H1 (cell line): ENCODE measurements around the gene HNF4A. TPM values are rescaled to one million over a fixed set of nuclear protein-coding genes. Genes with fewer than 3 reads are reported as not detected.
A peak's percentile ranks its signal among the peaks of the same experiment; 100 is the strongest.

ENCODE experiments used
- CTCF ChIA-PET: fragments of 300-600 bp; sonication (Branson Sonifier 250); formaldehyde crosslinking; loops from one replicate; lab custom pipeline; 2021; ENCODE audit not compliant: partially characterized antibody; lab: Charles Lee
- POLR2A ChIA-PET: fragments of 300-600 bp; sonication (Branson Sonifier 250); formaldehyde crosslinking; loops from one replicate; lab custom pipeline; 2021; ENCODE audit warnings: inconsistent platforms; ENCODE audit not compliant: partially characterized antibody; lab: Charles Lee
- DNase-seq, 2 experiments: peaks; one replicate each; pipeline versions ENCODE4 v3.0.0 to v3.0.0-alpha.2; 2010 to 2022; ENCODE audit warnings: low spot score in 2 of 2, low read depth in 1 of 2, mixed read lengths in 1 of 2
- FAIRE-seq: peaks from 2 replicates; lab custom pipeline; 2011; peaks lifted over from hg19 to GRCh38; lab: Jason Lieb, UNC
- H2AFZ ChIP-seq: 2 replicates; pipeline ENCODE4 v1.8.1; 2012; ENCODE audit warnings: low read length, inconsistent platforms
- H2AK5ac ChIP-seq: 2 replicates; pipeline ENCODE4 v1.6.1; 2013; ENCODE audit warnings: low read depth, low read length
- H2BK120ac ChIP-seq: replicated peaks from 2 replicates; pipeline ENCODE3; 2013; ENCODE audit warnings: low read depth, low read length, inconsistent platforms
- H2BK12ac ChIP-seq: 2 replicates; pipeline ENCODE4 v1.6.1; 2013; ENCODE audit warnings: low read depth, low read length
- H2BK15ac ChIP-seq: 2 replicates; pipeline ENCODE4 v1.6.1; 2013; ENCODE audit warnings: low read length
- H2BK20ac ChIP-seq: 2 replicates; pipeline ENCODE4 v1.6.1; 2013; ENCODE audit warnings: low read length
- H2BK5ac ChIP-seq: 2 replicates; pipeline ENCODE4 v1.6.1; 2013; ENCODE audit warnings: low read depth, low read length
- H3K14ac ChIP-seq: 2 replicates; pipeline ENCODE4 v1.6.1; 2013; ENCODE audit warnings: inconsistent platforms; ENCODE audit not compliant: insufficient read length
- H3K18ac ChIP-seq: 2 replicates; pipeline ENCODE4 v1.6.1; 2013; ENCODE audit warnings: low read length; ENCODE audit errors: extremely low read depth
- H3K23ac ChIP-seq: 2 replicates; pipeline ENCODE4 v1.6.1; 2013; ENCODE audit warnings: inconsistent platforms; ENCODE audit not compliant: insufficient read length
- H3K23me2 ChIP-seq: 2 replicates; pipeline ENCODE4 v1.6.1; 2013; ENCODE audit warnings: low read depth, low read length
- H3K27ac ChIP-seq: 2 replicates; pipeline ENCODE4 v1.6.1; 2011; ENCODE audit warnings: low read depth, low read length, inconsistent platforms
- H3K27me3 ChIP-seq, 4 experiments: replicated peaks in 1 of 4; 1 replicate in 1 of 4; 2 replicates in 3 of 4; pipeline versions ENCODE4 v1.6.1 to v1.8.1; 2011 to 2013; ENCODE audit warnings: low read length in 3 of 4, mild to moderate bottlenecking in 3 of 4, inconsistent platforms in 2 of 4, mixed read lengths in 2 of 4, moderate library complexity in 1 of 4; ENCODE audit not compliant: control insufficient read depth in 3 of 4, insufficient read depth in 3 of 4; ENCODE audit errors: extremely low read depth in 1 of 4
- H3K36me3 ChIP-seq, 4 experiments: 2 replicates each; pipeline versions ENCODE4 v1.6.1 to v1.8.1; 2011 to 2013; ENCODE audit warnings: mild to moderate bottlenecking in 4 of 4, low read length in 3 of 4, moderate library complexity in 2 of 4, control low read depth in 1 of 4, inconsistent platforms in 1 of 4; ENCODE audit not compliant: insufficient read depth in 4 of 4, control insufficient read depth in 2 of 4
- H3K4ac ChIP-seq: replicated peaks from 2 replicates; pipeline ENCODE3; 2013; ENCODE audit warnings: low read length, low read depth, mixed read lengths, inconsistent platforms; ENCODE audit not compliant: insufficient read length
- H3K4me1 ChIP-seq, 4 experiments: replicated peaks in 1 of 4; 1 replicate in 1 of 4; 2 replicates in 3 of 4; pipeline versions ENCODE4 v1.6.1 to v1.8.1; 2011 to 2013; ENCODE audit warnings: low read length in 3 of 4, inconsistent platforms in 2 of 4, mixed read lengths in 1 of 4; ENCODE audit not compliant: insufficient read depth in 4 of 4, control insufficient read depth in 3 of 4
- H3K4me2 ChIP-seq, 2 experiments: 2 replicates each; pipeline versions ENCODE4 v1.6.1 to v1.8.1; 2011 to 2013; ENCODE audit warnings: low read depth in 2 of 2, low read length in 2 of 2, control low read depth in 1 of 2, inconsistent platforms in 1 of 2, mild to moderate bottlenecking in 1 of 2; ENCODE audit not compliant: insufficient read depth in 1 of 2
- H3K4me3 ChIP-seq, 4 experiments: fragments of 200-600, 300-600 bp in 1 of 4; sonication (generic), shearing (Covaris generic), sonication (Bioruptor Twin) in 1 of 4; 2 replicates each; pipeline versions ENCODE4 v1.5.1 to v1.8.1; 2011 to 2016; ENCODE audit warnings: low read length in 4 of 4, low read depth in 3 of 4, control low read depth in 2 of 4, inconsistent platforms in 2 of 4, mild to moderate bottlenecking in 2 of 4, mixed read lengths in 1 of 4, moderate library complexity in 1 of 4; ENCODE audit not compliant: insufficient read depth in 2 of 4; ENCODE audit errors: extremely low read depth in 1 of 4
- H3K56ac ChIP-seq: replicated peaks from 2 replicates; pipeline ENCODE3; 2013; ENCODE audit warnings: low read depth, mild to moderate bottlenecking, mixed read lengths, low read length, inconsistent platforms; ENCODE audit not compliant: insufficient read length
- H3K79me1 ChIP-seq: 2 replicates; pipeline ENCODE4 v1.6.1; 2013; ENCODE audit warnings: low read depth, low read length, control low read depth
- H3K79me2 ChIP-seq, 2 experiments: 2 replicates each; pipeline versions ENCODE4 v1.6.1 to v1.8.1; 2012 to 2013; ENCODE audit warnings: low read length in 2 of 2, mild to moderate bottlenecking in 2 of 2, inconsistent platforms in 1 of 2; ENCODE audit not compliant: insufficient read depth in 2 of 2, control insufficient read depth in 1 of 2
- H3K9ac ChIP-seq, 4 experiments: replicated peaks in 1 of 4; 1 replicate in 1 of 4; 2 replicates in 3 of 4; pipeline versions ENCODE4 v1.6.1 to v1.8.1; 2011 to 2013; ENCODE audit warnings: low read depth in 3 of 4, low read length in 3 of 4, control low read depth in 2 of 4, mild to moderate bottlenecking in 2 of 4, moderate library complexity in 2 of 4, inconsistent platforms in 1 of 4; ENCODE audit errors: extremely low read depth in 1 of 4
- H3K9me3 ChIP-seq, 2 experiments: 2 replicates each; pipeline versions ENCODE4 v1.6.1 to v1.8.1; 2012 to 2013; ENCODE audit warnings: mild to moderate bottlenecking in 2 of 2, moderate library complexity in 2 of 2, control low read depth in 1 of 2, inconsistent platforms in 1 of 2, low read depth in 1 of 2, low read length in 1 of 2, mixed read lengths in 1 of 2; ENCODE audit not compliant: insufficient read depth in 2 of 2
- H4K20me1 ChIP-seq, 2 experiments: replicated peaks in 1 of 2; 2 replicates each; pipeline versions ENCODE3 to v1.8.1; 2011 to 2013; ENCODE audit warnings: inconsistent platforms in 2 of 2, low read length in 2 of 2, mild to moderate bottlenecking in 1 of 2; ENCODE audit not compliant: insufficient read depth in 2 of 2, control insufficient read depth in 1 of 2
- H4K5ac ChIP-seq: 2 replicates; pipeline ENCODE4 v1.6.1; 2013; ENCODE audit warnings: low read length, low read depth, mixed read lengths, inconsistent platforms; ENCODE audit not compliant: insufficient read length
- H4K8ac ChIP-seq: 2 replicates; pipeline ENCODE4 v1.8.0; 2013; ENCODE audit warnings: mild to moderate bottlenecking, moderate library complexity, low read length, inconsistent platforms; ENCODE audit not compliant: insufficient read depth; ENCODE audit errors: extremely low read depth
- H4K91ac ChIP-seq: replicated peaks from 2 replicates; pipeline ENCODE3; 2013; ENCODE audit warnings: low read length, mixed read lengths, inconsistent platforms; ENCODE audit not compliant: insufficient read length
- ASH2L ChIP-seq: fragments of 200-600, 300-600 bp; sonication (generic); IDR thresholded peaks from one replicate; pipeline ENCODE4 v1.7.1; 2017; ENCODE audit warnings: low read length
- BACH1 ChIP-seq: IDR thresholded peaks from 2 replicates; pipeline ENCODE4 v1.6.1; 2012; ENCODE audit warnings: low read length, improper control_type of control experiment
- CBX8 ChIP-seq: fragments of 300-800, 300-1000 bp; sonication (generic); IDR thresholded peaks from 2 replicates; pipeline ENCODE4 v1.7.1; 2016; ENCODE audit warnings: low read depth, low read length, borderline replicate concordance
- CHD1 ChIP-seq: IDR thresholded peaks from 2 replicates; pipeline ENCODE4 v1.6.1; 2012; ENCODE audit warnings: low read depth, low read length, improper control_type of control experiment
- GABPA ChIP-seq: IDR thresholded peaks from 2 replicates; pipeline ENCODE4 v1.6.1; 2011; ENCODE audit warnings: mild to moderate bottlenecking, low read length, moderate library complexity, borderline replicate concordance; ENCODE audit not compliant: insufficient read depth
- JUN ChIP-seq: IDR thresholded peaks from 2 replicates; pipeline ENCODE4 v1.6.1; 2011; ENCODE audit warnings: low read depth, mild to moderate bottlenecking, improper control_type of control experiment, low read length
- KDM5A ChIP-seq: fragments of 200-600 bp; IDR thresholded peaks from 2 replicates; pipeline ENCODE4 v1.7.1; 2012; ENCODE audit warnings: mild to moderate bottlenecking, low read length, inconsistent platforms, mixed read lengths
- PHF8 ChIP-seq: fragments of 200-600 bp; sonication (generic); conservative IDR thresholded peaks from 2 replicates; pipeline ENCODE4 v1.7.1; 2012; ENCODE audit warnings: low read depth, mild to moderate bottlenecking, inconsistent platforms, low read length, moderate library complexity
- POLR2A ChIP-seq, 2 experiments: IDR thresholded peaks; 1 replicate in 1 of 2; 2 replicates in 1 of 2; pipeline ENCODE4 v1.6.1; 2011; ENCODE audit warnings: low read depth in 2 of 2, low read length in 2 of 2, mild to moderate bottlenecking in 2 of 2; ENCODE audit errors: control extremely low read depth in 1 of 2
- RFX5 ChIP-seq: IDR thresholded peaks from 2 replicates; pipeline ENCODE4 v1.6.1; 2011; ENCODE audit warnings: low read depth, low read length, improper control_type of control experiment, borderline replicate concordance
- SAP30 ChIP-seq: fragments of 300-600 bp; sonication (generic); IDR thresholded peaks from 2 replicates; pipeline ENCODE4 v1.7.1; 2012; ENCODE audit warnings: low read length, moderate library complexity, mild to moderate bottlenecking, inconsistent platforms; ENCODE audit not compliant: insufficient read depth, insufficient replicate concordance
- SP1 ChIP-seq: IDR thresholded peaks from 2 replicates; pipeline ENCODE4 v1.6.1; 2011; ENCODE audit warnings: low read depth, low read length
- SRF ChIP-seq: IDR thresholded peaks from 2 replicates; pipeline ENCODE4 v1.6.1; 2011; ENCODE audit warnings: mild to moderate bottlenecking, low read depth, low read length, moderate library complexity
- TAF7 ChIP-seq: optimal IDR thresholded peaks from 2 replicates; pipeline ENCODE3; 2011; ENCODE audit warnings: low read depth, mild to moderate bottlenecking, inconsistent platforms, low read length, moderate library complexity, borderline replicate concordance
- WGBS, 2 experiments: shearing (Covaris generic) in 1 of 2; methylation state at CpG; one replicate each; pipeline versions ENCODE4 v1.1.6 to v1.1.7; 2013 to 2015; ENCODE audit warnings: low lambda C conversion rate in 2 of 2, mixed read lengths in 2 of 2, inconsistent platforms in 1 of 2, low coverage in 1 of 2, missing lambda C conversion rate in 1 of 2; ENCODE audit not compliant: insufficient replicate concordance in 2 of 2, insufficient coverage in 1 of 2, insufficient read length in 1 of 2; ENCODE audit errors: extremely low coverage in 1 of 2, missing lambda C conversion rate in 1 of 2; 5-methylcytosine and 5-hydroxymethylcytosine counted together
- polyA plus RNA-seq, 7 experiments: library from polyadenylated mRNA; depleted of rRNA in 3 of 7; stranded (reverse) in 5 of 7; unstranded in 2 of 7; fragments of >200 nt in 5 of 7; fragments of 200-250 nt in 2 of 7; gene quantifications; 1 replicate in 5 of 7; 2 replicates in 1 of 7; 4 replicates in 1 of 7; pipeline versions ENCODE4 v1.2.1 to v1.2.3, GENCODE V29; 2011 to 2013; ENCODE audit warnings: missing spikeins in 2 of 7, mixed read lengths in 2 of 7
- total RNA-seq: library from RNA; stranded (reverse); fragmentation: NEBNext Ultra II Directional; extraction: Animal tissue kit (Norgen Biotek cat#: 25700); gene quantifications from 2 replicates; pipeline ENCODE4 v1.2.1, GENCODE V29; 2021

The HNF4A gene
- total and polyA plus RNA-seq, 2 of the 8 experiments (the other 6 are each of a cell fraction or from before 2014, with no cell fraction given): 0.03 TPM; not detected in 1

DNA sequence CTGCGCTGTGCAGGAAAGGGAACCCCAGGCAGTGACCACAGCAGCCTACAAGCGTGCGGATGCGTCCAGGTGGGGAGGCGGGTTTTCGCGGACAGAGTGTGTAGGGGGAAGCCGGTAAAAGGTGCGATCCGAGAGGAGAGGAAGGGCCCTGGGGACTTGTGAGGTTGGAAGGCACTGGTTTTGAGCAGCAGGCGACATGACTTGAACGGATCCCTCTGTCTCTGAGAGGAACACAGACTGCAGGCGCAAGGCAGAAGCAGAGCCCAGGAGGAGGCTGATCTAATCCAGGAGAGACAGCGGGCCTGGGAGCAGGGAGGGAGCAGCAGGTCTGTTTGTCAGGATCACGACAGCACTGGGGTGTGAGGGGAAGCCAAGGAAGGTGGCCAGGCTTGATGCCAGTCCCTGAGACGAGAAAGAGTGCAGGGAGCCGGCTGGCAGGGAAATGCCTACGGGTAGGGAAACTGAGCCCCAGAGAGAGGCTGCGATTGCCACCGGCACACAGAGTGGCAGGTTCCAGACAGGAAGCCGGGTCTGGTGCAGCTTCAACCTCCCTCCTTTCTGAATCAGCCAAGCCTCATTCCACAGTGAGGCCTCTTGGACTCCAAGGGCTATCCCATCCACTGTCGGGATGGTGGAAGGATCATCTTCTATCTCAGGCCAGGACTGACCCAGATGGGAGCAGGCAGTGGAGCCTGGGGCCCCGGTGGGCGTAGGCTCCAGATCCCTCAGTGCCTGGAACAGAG is 57.1 kb downstream of the HNF4A start:
- Histone ChIP-seq H2BK120ac (no peak overlapping the region), H3K9me3 (no peaks in the 10 kb centered on the region), H3K23me2 (no peaks in the 10 kb centered on the region), H3K27me3 (no peaks in the 10 kb centered on the region), H3K4me1 (no peaks in the 10 kb centered on the region; a peak in 1 of 7 replicates), H3K56ac (no peak overlapping the region), H3K27ac (no peak overlapping the region), H4K5ac (no peak overlapping the region), H3K4me2 (no peak overlapping the region), H4K91ac (no peak overlapping the region), H4K8ac (peak overlapping the region; percentile 52; the same call in 1 of the 2 replicates), H3K18ac (no peak overlapping the region), H3K9ac (no peak overlapping the region)
- POLR2A ChIA-PET: no interaction called here
- no peak for DNase-seq
- TF ChIP-seq TAF7 (no peak), JUN (no peak), ASH2L (no peak), GABPA (no peak), KDM5A (no peak), RFX5 (no peak), SP1 (no peak), CHD1 (no peak), PHF8 (no peak), SRF (no peak), CBX8 (no peak), SAP30 (no peak), POLR2A (IDR thresholded peaks at IDR 0.05; ENCODE audit: control extremely low read depth in 1 of 2, low read depth in 2 of 2, low read length in 2 of 2) (no peak), BACH1 (no peak)
- TF ChIP-seq, all 59 proteins: peak for 0
- Histone ChIP-seq H3K4me3 (no peak overlapping the region), H2BK5ac (no peak overlapping the region), H3K23ac (no peak overlapping the region), H2BK20ac (no peak overlapping the region), H3K79me2 (no peaks in the 10 kb centered on the region), H3K4ac (no peak overlapping the region), H2BK15ac (no peak overlapping the region), H3K14ac (no peak overlapping the region), H3K36me3 (no peaks in the 10 kb centered on the region), H2BK12ac (no peak overlapping the region), H2AFZ (peak overlapping the region; percentile 70), H3K79me1 (no peaks in the 10 kb centered on the region), H4K20me1 (no peaks in the 10 kb centered on the region), H2AK5ac (no peak overlapping the region)
- no peak for FAIRE-seq
- WGBS, 2 experiments: 84% methylated on average over 24 of the region's 24 CpGs; no CpG with 5 or more reads in 1 of the 2 experiments
- CTCF ChIA-PET: interaction anchor here (0.7 to 4.2 kb wide), 6 partner anchors 23 to 271 kb away, joined by 3 to 13 read pairs (median 11); no protein-coding TSS in a partner anchor
